ENCODE data around the gene FUT8. TPM values are rescaled to one million over a fixed set of nuclear protein-coding genes. Genes with fewer than 3 reads are reported as not detected.

The FUT8 gene
- total RNA-seq, 4 donors from 2014 or later, result 29.2 to 55.5 (median 41.1) TPM

GRCh38 chr14:65428691-65429090, 16.2 kb downstream of the FUT8 start:
- H3K36me3 ChIP-seq, result no peaks in the 10 kb centered on the region
- H3K9me3 ChIP-seq, result no peaks in the 10 kb centered on the region
- no peaks in the 10 kb centered on the region for H3K27me3 ChIP-seq
- intact Hi-C loops (cut with DNase I), result no loop called here
- peaks cover 20 to 47% of the 10 kb centered on the region in 2 donors for H3K4me1 ChIP-seq
- WGBS, 2 donors, result 37 to 47% methylated on average over 2 of the region's 2 CpGs
- TF ChIP-seq CTCF (IDR thresholded peaks at IDR 0.05), result no peak
- TF ChIP-seq POLR2A (IDR thresholded peaks at IDR 0.05), result no peak
- no peak overlapping the region for H3K4me3 ChIP-seq (replicated peaks in 1 of 3)
- peak overlapping the region; percentile 66 to 79 (median 77) for H3K27ac ChIP-seq
- peak; percentile 54 to 57 for DNase-seq

- H3K9me3 ChIP-seq, result no peaks in the 10 kb centered on the region
- H3K27me3 ChIP-seq, result no peaks in the 10 kb centered on the region
- H3K4me3 ChIP-seq (replicated peaks in 1 of 3), result no peak overlapping the region
- no peak for DNase-seq
- H3K36me3 ChIP-seq, result no peaks in the 10 kb centered on the region
- H3K4me1 ChIP-seq, result peaks cover 30 to 55% of the 10 kb centered on the region in 2 donors
- 97 to 99% methylated on average over 5 of the region's 5 CpGs for WGBS, 2 donors
- no peak for TF ChIP-seq CTCF (IDR thresholded peaks at IDR 0.05)
- TF ChIP-seq POLR2A (IDR thresholded peaks at IDR 0.05), result no peak
- intact Hi-C loops (cut with DNase I), result no loop called here
- H3K27ac ChIP-seq, result no peak overlapping the region
Observed at GRCh38 chr14:65429757-65430156, 17.2 kb downstream of the FUT8 start.

GRCh38 chr14:65431245-65431644, 18.7 kb downstream of the FUT8 start:
- Histone ChIP-seq H3K27ac (peak overlapping the region; percentile 45 to 66 (median 50)), H3K4me1 (peaks cover 30 to 55% of the 10 kb centered on the region in 2 donors), H3K4me3 (replicated peaks in 1 of 3) (no peak overlapping the region), H3K36me3 (no peaks in the 10 kb centered on the region), H3K27me3 (no peaks in the 10 kb centered on the region), H3K9me3 (no peaks in the 10 kb centered on the region)
- TF ChIP-seq CTCF (IDR thresholded peaks at IDR 0.05) (no peak), POLR2A (IDR thresholded peaks at IDR 0.05) (no peak)
- 92 to 96% methylated on average over 7 of the region's 7 CpGs for WGBS, 2 donors
- intact Hi-C loops (cut with DNase I), result no loop called here
- no peak for DNase-seq

- Histone ChIP-seq H3K4me3 (replicated peaks in 1 of 3) (no peak overlapping the region), H3K9me3 (no peaks in the 10 kb centered on the region), H3K4me1 (peaks cover 36 to 62% of the 10 kb centered on the region in 2 donors), H3K27ac (peak overlapping the region; percentile 45 to 66 (median 50)), H3K36me3 (no peaks in the 10 kb centered on the region), H3K27me3 (no peaks in the 10 kb centered on the region)
- TF ChIP-seq POLR2A (IDR thresholded peaks at IDR 0.05) (no peak), CTCF (IDR thresholded peaks at IDR 0.05) (no peak)
- no peak for DNase-seq
- intact Hi-C loops (cut with DNase I), result no loop called here
- WGBS, 2 donors, result 40 to 55% methylated on average over 1 of the region's 1 CpG
Observed at GRCh38 chr14:65431951-65432350, 19.4 kb downstream of the FUT8 start.

- no peak for DNase-seq
- Histone ChIP-seq H3K36me3 (no peaks in the 10 kb centered on the region), H3K4me3 (replicated peaks in 1 of 3) (no peak overlapping the region), H3K4me1 (peaks cover 39 to 65% of the 10 kb centered on the region in 2 donors), H3K9me3 (no peaks in the 10 kb centered on the region), H3K27ac (peak overlapping the region; percentile 45 to 66 (median 50)), H3K27me3 (no peaks in the 10 kb centered on the region)
- WGBS, 2 donors, result 87% methylated on average over 6 of the region's 6 CpGs
- intact Hi-C loops (cut with DNase I), result no loop called here
- no peak for TF ChIP-seq POLR2A (IDR thresholded peaks at IDR 0.05)
- TF ChIP-seq CTCF (IDR thresholded peaks at IDR 0.05), result no peak
Observed at GRCh38 chr14:65432361-65432948, 19.9 kb downstream of the FUT8 start.

Data from thyroid gland (tissue), 4 donors.